Endothelial cell of umbilical vein (primary cell): ENCODE measurements around the gene EPN3. TPM values are rescaled to one million over a fixed set of nuclear protein-coding genes. Genes with fewer than 3 reads are reported as not detected.

Experiments used
- BruUV-seq: library from RNA; stranded (reverse); fragments of 400-500 nt; replicated peaks from 2 replicates; lab custom pipeline; 2021; lab: Mats Ljungman, UMichigan
- CTCF ChIA-PET: fragments of 300-600, 350-600 bp; sonication (Branson Sonifier 250); formaldehyde crosslinking; loops from one replicate; lab custom pipeline; 2021; ENCODE audit warnings: antibody characterized with exemption, inconsistent platforms; lab: Charles Lee
- POLR2A ChIA-PET: fragments of 300-600, 350-600 bp; sonication (Branson Sonifier 250); formaldehyde crosslinking; loops from one replicate; lab custom pipeline; 2021; ENCODE audit warnings: antibody characterized with exemption, inconsistent platforms; lab: Charles Lee
- DNase-seq: peaks from one replicate; pipeline ENCODE4 v3.0.0-alpha.2; 2011; ENCODE audit warnings: low read depth, low spot score
- FAIRE-seq: peaks from 2 replicates; lab custom pipeline; 2011; peaks lifted over from hg19 to GRCh38; lab: Jason Lieb, UNC
- H2AFZ ChIP-seq: 2 replicates; pipeline ENCODE4 v1.6.0; 2012; ENCODE audit warnings: low read depth, low read length, control low read depth, inconsistent platforms
- H3K27ac ChIP-seq: 2 replicates; pipeline ENCODE4 v1.5.1; 2011; ENCODE audit warnings: low read depth, mild to moderate bottlenecking, control low read depth, low read length, moderate library complexity; ENCODE audit not compliant: insufficient read depth
- H3K27me3 ChIP-seq, 2 experiments: 2 replicates each; pipeline versions ENCODE4 v1.6.0 to v1.6.1; 2011; ENCODE audit warnings: low read length in 2 of 2, mixed read lengths in 1 of 2; ENCODE audit not compliant: control insufficient read depth in 2 of 2, insufficient read depth in 2 of 2
- H3K36me3 ChIP-seq, 2 experiments: 2 replicates in 1 of 2; 3 replicates in 1 of 2; pipeline ENCODE4 v1.5.1; 2011; ENCODE audit warnings: low read length in 2 of 2, mild to moderate bottlenecking in 1 of 2, moderate library complexity in 1 of 2; ENCODE audit not compliant: control insufficient read depth in 2 of 2, insufficient read depth in 2 of 2; ENCODE audit errors: extremely low read depth in 1 of 2
- H3K4me1 ChIP-seq: 3 replicates; pipeline ENCODE4 v1.5.1; 2011; ENCODE audit warnings: mild to moderate bottlenecking, low read length; ENCODE audit not compliant: control insufficient read depth, insufficient read depth; ENCODE audit errors: extremely low read depth
- H3K4me2 ChIP-seq: 2 replicates; pipeline ENCODE4 v1.6.1; 2011; ENCODE audit warnings: low read length, control low read depth, mixed read lengths; ENCODE audit not compliant: insufficient read depth
- H3K4me3 ChIP-seq, 3 experiments: fragments of 200-600 bp in 1 of 3; sonication (generic), shearing (Covaris generic) in 1 of 3; replicated peaks in 1 of 3; 2 replicates each; pipeline ENCODE4 v1.5.1; 2011 to 2016; ENCODE audit warnings: control low read depth in 3 of 3, low read length in 3 of 3, mild to moderate bottlenecking in 2 of 3, inconsistent platforms in 1 of 3, low read depth in 1 of 3, moderate library complexity in 1 of 3; ENCODE audit not compliant: insufficient read depth in 1 of 3
- H3K79me2 ChIP-seq: 2 replicates; pipeline ENCODE4 v1.6.0; 2012; ENCODE audit warnings: low read length, inconsistent platforms; ENCODE audit not compliant: control insufficient read depth, insufficient read depth
- H3K9ac ChIP-seq: replicated peaks from 2 replicates; pipeline ENCODE3; 2011; ENCODE audit warnings: low read length, control low read depth; ENCODE audit not compliant: insufficient read depth; ENCODE audit errors: extremely low read depth
- H3K9me1 ChIP-seq: replicated peaks from 3 replicates; pipeline ENCODE4 v1.6.0; 2011; ENCODE audit warnings: mild to moderate bottlenecking, low read length; ENCODE audit not compliant: control insufficient read depth, insufficient read depth; ENCODE audit errors: extremely low read depth
- H3K9me3 ChIP-seq: replicated peaks from 2 replicates; pipeline ENCODE4 v1.5.1; 2012; ENCODE audit warnings: low read length, inconsistent platforms; ENCODE audit not compliant: control insufficient read depth, insufficient read depth
- H4K20me1 ChIP-seq: replicated peaks from 2 replicates; pipeline ENCODE3; 2011; ENCODE audit warnings: mild to moderate bottlenecking, low read length; ENCODE audit not compliant: control insufficient read depth, insufficient read depth; ENCODE audit errors: extremely low read depth
- CTCF ChIP-seq, 2 donors: IDR thresholded peaks; 1 replicate in 1 of 2; 2 replicates in 1 of 2; pipeline ENCODE4 v1.5.1; 2011; ENCODE audit warnings: low read length in 2 of 2, mild to moderate bottlenecking in 2 of 2, moderate library complexity in 2 of 2, control low read depth in 1 of 2, inconsistent platforms in 1 of 2, low read depth in 1 of 2; ENCODE audit not compliant: insufficient read depth in 1 of 2; ENCODE audit errors: extremely low read depth in 1 of 2
- EZH2 ChIP-seq: IDR thresholded peaks from 2 replicates; pipeline ENCODE4 v1.6.1; 2012; ENCODE audit warnings: borderline replicate concordance, low read depth, mild to moderate bottlenecking, moderate library complexity, low read length, inconsistent platforms; ENCODE audit not compliant: severe bottlenecking
- FOS ChIP-seq: IDR thresholded peaks from 2 replicates; pipeline ENCODE4 v1.6.1; 2011; ENCODE audit warnings: mild to moderate bottlenecking, low read length, moderate library complexity, borderline replicate concordance; ENCODE audit not compliant: insufficient read depth
- GATA2 ChIP-seq: IDR thresholded peaks from 2 replicates; pipeline ENCODE4 v1.7.0; 2011; ENCODE audit warnings: low read depth, mild to moderate bottlenecking, moderate library complexity, mixed read lengths, low read length; ENCODE audit not compliant: insufficient read length, insufficient read depth
- JUN ChIP-seq: IDR thresholded peaks from 2 replicates; pipeline ENCODE4 v1.6.1; 2011; ENCODE audit warnings: borderline replicate concordance, low read depth; ENCODE audit not compliant: insufficient read length, insufficient read depth
- MAX ChIP-seq: IDR thresholded peaks from 2 replicates; pipeline ENCODE4 v1.6.1; 2011; ENCODE audit not compliant: insufficient read depth, insufficient read length
- MYC ChIP-seq: IDR thresholded peaks from one replicate; pipeline ENCODE4 v1.6.1; 2011; ENCODE audit warnings: mild to moderate bottlenecking, low read depth, low read length
- POLR2A ChIP-seq: IDR thresholded peaks from 2 replicates; pipeline ENCODE4 v1.6.1; 2012; ENCODE audit warnings: low read depth, mild to moderate bottlenecking, control low read depth, low read length
- POLR2AphosphoS5 ChIP-seq: IDR thresholded peaks from 2 replicates; pipeline ENCODE4 v1.6.1; 2012; ENCODE audit warnings: low read depth, mild to moderate bottlenecking, control low read depth, low read length, moderate library complexity; ENCODE audit not compliant: insufficient read depth
- dilution Hi-C: fragments of 300-500 bp; cut with MboI; formaldehyde crosslinking; loops from one replicate; pipeline ENCODE4 v1.15.0; 2019; ENCODE audit warnings: low sequenced_read_pairs; ENCODE audit not compliant: extremely low pct_ligation_motif_present
- intact Hi-C: fragments of 100-400 bp; cut with micrococcal nuclease; formaldehyde crosslinking; loops from one replicate; pipeline ENCODE4 v1.10.0; 2022
- polyA plus RNA-seq, 4 experiments: library from polyadenylated mRNA; depleted of rRNA in 3 of 4; stranded (reverse) in 3 of 4; unstranded in 1 of 4; fragments of >200 nt; gene quantifications; 2 replicates each; pipeline versions ENCODE4 v1.2.1 to v1.2.3, GENCODE V29; 2011 to 2012; ENCODE audit warnings: missing spikeins in 1 of 4
- total RNA-seq: library from RNA; stranded (reverse); gene quantifications from 2 replicates; pipeline ENCODE4 v1.2.3, GENCODE V29; 2021

Gene EPN3
- total and polyA plus RNA-seq, 2 donors (not counting 3 experiments of a cell fraction or from before 2014, with no cell fraction given): not detected

- H3K36me3 ChIP-seq: no peaks in the 10 kb centered on the region
- H3K4me1 ChIP-seq: no peaks in the 10 kb centered on the region
- no peak overlapping the region for H3K9ac ChIP-seq
- no peaks in the 10 kb centered on the region for H3K79me2 ChIP-seq
- H4K20me1 ChIP-seq: no peaks in the 10 kb centered on the region
- intact Hi-C loops (no loop called here), dilution Hi-C loops (no loop called here)
- FAIRE-seq: no peak
- no peaks in the 10 kb centered on the region for H3K9me3 ChIP-seq
- no peak overlapping the region for H3K4me2 ChIP-seq
- H3K4me3 ChIP-seq: no peak overlapping the region
- no peak overlapping the region for H3K27ac ChIP-seq
- H3K9me1 ChIP-seq: no peaks in the 10 kb centered on the region
- CTCF ChIA-PET: interaction anchor here (1.1 kb wide), 1 partner anchor 24 kb away, joined by 3 read pairs; no protein-coding TSS in a partner anchor
- no TSS peak for BruUV-seq
- DNase-seq: no peak
- no peak overlapping the region for H2AFZ ChIP-seq
- peaks cover 7 to 15% of the 10 kb centered on the region in 2 experiments for H3K27me3 ChIP-seq
- TF ChIP-seq EZH2 (no peak), JUN (no peak), FOS (no peak), CTCF (IDR thresholded peaks at IDR 0.05; ENCODE audit: extremely low read depth in 1 of 2, insufficient read depth in 1 of 2, low read depth in 1 of 2, low read length in 2 of 2) (no peak), POLR2A (no peak), GATA2 (no peak), POLR2AphosphoS5 (no peak), MYC (no peak), MAX (no peak)
- POLR2A ChIA-PET: no interaction called here
These were observed 5.3 kb upstream of the EPN3 start for GRCh38 chr17:50527155-50527762.
